ENCODE data around the gene ABCA12. TPM values are rescaled to one million over a fixed set of nuclear protein-coding genes. Genes with fewer than 3 reads are reported as not detected.

Gene ABCA12
- total and polyA plus RNA-seq, 2 of the 8 experiments (the other 6 are each of a cell fraction or from before 2014, with no cell fraction given) = not detected

GRCh38 chr2:215034154-215034553 lies 104.3 kb downstream of the ABCA12 start (continued):
- TF ChIP-seq, protein P1, sequence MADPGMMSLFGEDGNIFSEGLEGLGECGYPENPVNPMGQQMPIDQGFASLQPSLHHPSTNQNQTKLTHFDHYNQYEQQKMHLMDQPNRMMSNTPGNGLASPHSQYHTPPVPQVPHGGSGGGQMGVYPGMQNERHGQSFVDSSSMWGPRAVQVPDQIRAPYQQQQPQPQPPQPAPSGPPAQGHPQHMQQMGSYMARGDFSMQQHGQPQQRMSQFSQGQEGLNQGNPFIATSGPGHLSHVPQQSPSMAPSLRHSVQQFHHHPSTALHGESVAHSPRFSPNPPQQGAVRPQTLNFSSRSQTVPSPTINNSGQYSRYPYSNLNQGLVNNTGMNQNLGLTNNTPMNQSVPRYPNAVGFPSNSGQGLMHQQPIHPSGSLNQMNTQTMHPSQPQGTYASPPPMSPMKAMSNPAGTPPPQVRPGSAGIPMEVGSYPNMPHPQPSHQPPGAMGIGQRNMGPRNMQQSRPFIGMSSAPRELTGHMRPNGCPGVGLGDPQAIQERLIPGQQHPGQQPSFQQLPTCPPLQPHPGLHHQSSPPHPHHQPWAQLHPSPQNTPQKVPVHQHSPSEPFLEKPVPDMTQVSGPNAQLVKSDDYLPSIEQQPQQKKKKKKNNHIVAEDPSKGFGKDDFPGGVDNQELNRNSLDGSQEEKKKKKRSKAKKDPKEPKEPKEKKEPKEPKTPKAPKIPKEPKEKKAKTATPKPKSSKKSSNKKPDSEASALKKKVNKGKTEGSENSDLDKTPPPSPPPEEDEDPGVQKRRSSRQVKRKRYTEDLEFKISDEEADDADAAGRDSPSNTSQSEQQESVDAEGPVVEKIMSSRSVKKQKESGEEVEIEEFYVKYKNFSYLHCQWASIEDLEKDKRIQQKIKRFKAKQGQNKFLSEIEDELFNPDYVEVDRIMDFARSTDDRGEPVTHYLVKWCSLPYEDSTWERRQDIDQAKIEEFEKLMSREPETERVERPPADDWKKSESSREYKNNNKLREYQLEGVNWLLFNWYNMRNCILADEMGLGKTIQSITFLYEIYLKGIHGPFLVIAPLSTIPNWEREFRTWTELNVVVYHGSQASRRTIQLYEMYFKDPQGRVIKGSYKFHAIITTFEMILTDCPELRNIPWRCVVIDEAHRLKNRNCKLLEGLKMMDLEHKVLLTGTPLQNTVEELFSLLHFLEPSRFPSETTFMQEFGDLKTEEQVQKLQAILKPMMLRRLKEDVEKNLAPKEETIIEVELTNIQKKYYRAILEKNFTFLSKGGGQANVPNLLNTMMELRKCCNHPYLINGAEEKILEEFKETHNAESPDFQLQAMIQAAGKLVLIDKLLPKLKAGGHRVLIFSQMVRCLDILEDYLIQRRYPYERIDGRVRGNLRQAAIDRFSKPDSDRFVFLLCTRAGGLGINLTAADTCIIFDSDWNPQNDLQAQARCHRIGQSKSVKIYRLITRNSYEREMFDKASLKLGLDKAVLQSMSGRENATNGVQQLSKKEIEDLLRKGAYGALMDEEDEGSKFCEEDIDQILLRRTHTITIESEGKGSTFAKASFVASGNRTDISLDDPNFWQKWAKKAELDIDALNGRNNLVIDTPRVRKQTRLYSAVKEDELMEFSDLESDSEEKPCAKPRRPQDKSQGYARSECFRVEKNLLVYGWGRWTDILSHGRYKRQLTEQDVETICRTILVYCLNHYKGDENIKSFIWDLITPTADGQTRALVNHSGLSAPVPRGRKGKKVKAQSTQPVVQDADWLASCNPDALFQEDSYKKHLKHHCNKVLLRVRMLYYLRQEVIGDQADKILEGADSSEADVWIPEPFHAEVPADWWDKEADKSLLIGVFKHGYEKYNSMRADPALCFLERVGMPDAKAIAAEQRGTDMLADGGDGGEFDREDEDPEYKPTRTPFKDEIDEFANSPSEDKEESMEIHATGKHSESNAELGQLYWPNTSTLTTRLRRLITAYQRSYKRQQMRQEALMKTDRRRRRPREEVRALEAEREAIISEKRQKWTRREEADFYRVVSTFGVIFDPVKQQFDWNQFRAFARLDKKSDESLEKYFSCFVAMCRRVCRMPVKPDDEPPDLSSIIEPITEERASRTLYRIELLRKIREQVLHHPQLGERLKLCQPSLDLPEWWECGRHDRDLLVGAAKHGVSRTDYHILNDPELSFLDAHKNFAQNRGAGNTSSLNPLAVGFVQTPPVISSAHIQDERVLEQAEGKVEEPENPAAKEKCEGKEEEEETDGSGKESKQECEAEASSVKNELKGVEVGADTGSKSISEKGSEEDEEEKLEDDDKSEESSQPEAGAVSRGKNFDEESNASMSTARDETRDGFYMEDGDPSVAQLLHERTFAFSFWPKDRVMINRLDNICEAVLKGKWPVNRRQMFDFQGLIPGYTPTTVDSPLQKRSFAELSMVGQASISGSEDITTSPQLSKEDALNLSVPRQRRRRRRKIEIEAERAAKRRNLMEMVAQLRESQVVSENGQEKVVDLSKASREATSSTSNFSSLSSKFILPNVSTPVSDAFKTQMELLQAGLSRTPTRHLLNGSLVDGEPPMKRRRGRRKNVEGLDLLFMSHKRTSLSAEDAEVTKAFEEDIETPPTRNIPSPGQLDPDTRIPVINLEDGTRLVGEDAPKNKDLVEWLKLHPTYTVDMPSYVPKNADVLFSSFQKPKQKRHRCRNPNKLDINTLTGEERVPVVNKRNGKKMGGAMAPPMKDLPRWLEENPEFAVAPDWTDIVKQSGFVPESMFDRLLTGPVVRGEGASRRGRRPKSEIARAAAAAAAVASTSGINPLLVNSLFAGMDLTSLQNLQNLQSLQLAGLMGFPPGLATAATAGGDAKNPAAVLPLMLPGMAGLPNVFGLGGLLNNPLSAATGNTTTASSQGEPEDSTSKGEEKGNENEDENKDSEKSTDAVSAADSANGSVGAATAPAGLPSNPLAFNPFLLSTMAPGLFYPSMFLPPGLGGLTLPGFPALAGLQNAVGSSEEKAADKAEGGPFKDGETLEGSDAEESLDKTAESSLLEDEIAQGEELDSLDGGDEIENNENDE (IDR thresholded peaks at IDR 0.05; ENCODE audit: insufficient replicate concordance, low read length) = no peak
- TF ChIP-seq SRF (IDR thresholded peaks at IDR 0.05; ENCODE audit: low read depth, low read length) (no peak), POLR2A (IDR thresholded peaks at IDR 0.05; ENCODE audit: control extremely low read depth in 1 of 2, low read depth in 2 of 2, low read length in 2 of 2) (no peak), CEBPB (IDR thresholded peaks at IDR 0.05; ENCODE audit: low read depth, low read length) (no peak), SAP30 (IDR thresholded peaks at IDR 0.05; ENCODE audit: insufficient read depth, insufficient replicate concordance, low read length) (no peak), JUND (IDR thresholded peaks at IDR 0.05; ENCODE audit: low read length) (no peak), CHD1 (IDR thresholded peaks at IDR 0.05; ENCODE audit: low read depth, low read length) (no peak), HDAC6 (IDR thresholded peaks at IDR 0.05; ENCODE audit: low read depth, low read length) (no peak), TBP (IDR thresholded peaks at IDR 0.05; ENCODE audit: low read depth, low read length) (no peak), SP4 (IDR thresholded peaks at IDR 0.05; ENCODE audit: low read length) (no peak), RFX5 (IDR thresholded peaks at IDR 0.05; ENCODE audit: borderline replicate concordance, low read depth, low read length) (no peak), FOSL1 (IDR thresholded peaks at IDR 0.05; ENCODE audit: insufficient read depth, low read depth, low read length) (no peak), SIRT6 (IDR thresholded peaks at IDR 0.05; ENCODE audit: low read length) (no peak), CHD2 (IDR thresholded peaks at IDR 0.05; ENCODE audit: low read length) (no peak)
